Omental fat pad (tissue), 4 donors: ENCODE measurements around the gene TIMM44. TPM values are rescaled to one million over a fixed set of nuclear protein-coding genes. Genes with fewer than 3 reads are reported as not detected.

Experiments used
- ATAC-seq: fragments of 150-250 bp; one replicate; pipeline ENCODE4 v1.9.1; 2016; ENCODE audit warnings: mild to moderate bottlenecking, moderate library complexity; ENCODE audit not compliant: low FRiP score
- DNase-seq: peaks from one replicate; pipeline ENCODE4 v3.0.0-alpha.2; 2019; ENCODE audit warnings: low spot score
- CTCF ChIP-seq, 3 donors: fragments of 450-650 bp; IDR thresholded peaks; one replicate each; pipeline ENCODE4 v1.5.1; 2016 to 2017; ENCODE audit warnings: antibody characterized with exemption in 3 of 3, mild to moderate bottlenecking in 3 of 3, moderate library complexity in 2 of 3
- total RNA-seq, 4 donors: library from RNA; depleted of rRNA; stranded (reverse); fragments of >200 nt; gene quantifications; one replicate each; pipeline ENCODE4 v1.1.0, GENCODE V29; 2016

Gene TIMM44
- total RNA-seq, 4 donors from 2014 or later, result 44.3 to 53.3 (median 47.6) TPM

- ATAC-seq (peak; percentile 95), DNase-seq (peak; percentile 100)
- TF ChIP-seq CTCF (IDR thresholded peaks at IDR 0.05), result no peak
Observed at GRCh38 chr19:7903244-7904073, 40.0 kb downstream of the TIMM44 start, which contains the start of gene MAP2K7. Gene MAP2K7 (plus strand): TSS chr19:7903877. CDS start chr19:7903945, 68 bp downstream.

GRCh38 chr19:7902796-7903243 lies 40.6 kb downstream of the TIMM44 start:
- TF ChIP-seq CTCF (IDR thresholded peaks at IDR 0.05), result no peak
- ATAC-seq (no peak), DNase-seq (no peak)

- TF ChIP-seq CTCF (IDR thresholded peaks at IDR 0.05), result no peak
- DNase-seq, result no peak
- no peak for ATAC-seq
Observed at GRCh38 chr19:7901337-7901736, 42.1 kb downstream of the TIMM44 start.

GRCh38 chr19:7900931-7901330 lies 42.5 kb downstream of the TIMM44 start:
- no peak for TF ChIP-seq CTCF (IDR thresholded peaks at IDR 0.05)
- ATAC-seq (no peak), DNase-seq (no peak)

- DNase-seq, result no peak
- no peak for TF ChIP-seq CTCF (IDR thresholded peaks at IDR 0.05)
Observed at GRCh38 chr19:7900401-7900870, 43.0 kb downstream of the TIMM44 start.

GRCh38 chr19:7899751-7900378 lies 43.6 kb downstream of the TIMM44 start:
- no peak for TF ChIP-seq CTCF (IDR thresholded peaks at IDR 0.05)
- DNase-seq (no peak), ATAC-seq (no peak)

More at GRCh38 chr19:7900401-7900870, 43.0 kb downstream of the TIMM44 start:
- ATAC-seq, result no peak
